ENCODE results near the gene XPR1. TPM values are rescaled to one million over a fixed set of nuclear protein-coding genes. Genes with fewer than 3 reads are reported as not detected.

XPR1 gene
- total and polyA plus RNA-seq, 2 donors (not counting 3 experiments of a cell fraction or from before 2014, with no cell fraction given), result 23.9 to 26.7 TPM

GRCh38 chr1:180814258-180814657, 182.4 kb downstream of the XPR1 start:
- Histone ChIP-seq H3K36me3 (ENCODE audit: control insufficient read depth in 2 of 2, extremely low read depth in 1 of 2, insufficient read depth in 2 of 2, low read length in 2 of 2) (peaks cover 0 to 2% of the 10 kb centered on the region in 2 experiments), H3K79me2 (ENCODE audit: control insufficient read depth, insufficient read depth, low read length) (no peaks in the 10 kb centered on the region), H3K4me2 (ENCODE audit: insufficient read depth, low read length) (no peak overlapping the region), H3K4me1 (ENCODE audit: control insufficient read depth, extremely low read depth, insufficient read depth, low read length) (no peaks in the 10 kb centered on the region), H3K4me3 (replicated peaks in 1 of 3; ENCODE audit: insufficient read depth in 1 of 3, low read depth in 1 of 3, low read length in 3 of 3) (no peak overlapping the region), H3K9ac (replicated peaks; ENCODE audit: extremely low read depth, insufficient read depth, low read length) (no peak overlapping the region), H3K9me3 (replicated peaks; ENCODE audit: control insufficient read depth, insufficient read depth, low read length) (no peaks in the 10 kb centered on the region), H3K27me3 (ENCODE audit: control insufficient read depth in 2 of 2, insufficient read depth in 2 of 2, low read length in 2 of 2) (no peaks in the 10 kb centered on the region), H4K20me1 (replicated peaks; ENCODE audit: control insufficient read depth, extremely low read depth, insufficient read depth, low read length) (no peaks in the 10 kb centered on the region), H3K9me1 (replicated peaks; ENCODE audit: control insufficient read depth, extremely low read depth, insufficient read depth, low read length) (peaks cover 3% of the 10 kb centered on the region), H2AFZ (ENCODE audit: low read depth, low read length) (no peak overlapping the region), H3K27ac (ENCODE audit: insufficient read depth, low read depth, low read length) (no peak overlapping the region)
- no TSS peak for BruUV-seq (replicated peaks)
- CTCF ChIA-PET, result no interaction called here
- dilution Hi-C loops (cut with MboI; ENCODE audit: extremely low pct_ligation_motif_present, low sequenced_read_pairs), result no loop called here
- POLR2A ChIA-PET, result no interaction called here
- TF ChIP-seq MAX (IDR thresholded peaks at IDR 0.05; ENCODE audit: insufficient read depth, insufficient read length) (no peak), POLR2AphosphoS5 (IDR thresholded peaks at IDR 0.05; ENCODE audit: insufficient read depth, low read depth, low read length) (no peak), CTCF (IDR thresholded peaks at IDR 0.05; ENCODE audit: extremely low read depth in 1 of 2, insufficient read depth in 1 of 2, low read depth in 1 of 2, low read length in 2 of 2) (no peak), MYC (IDR thresholded peaks at IDR 0.05; ENCODE audit: low read depth, low read length) (no peak), JUN (IDR thresholded peaks at IDR 0.05; ENCODE audit: borderline replicate concordance, insufficient read depth, insufficient read length, low read depth) (no peak), GATA2 (IDR thresholded peaks at IDR 0.05; ENCODE audit: insufficient read depth, insufficient read length, low read depth, low read length) (no peak)
- FAIRE-seq (no peak), DNase-seq (ENCODE audit: low read depth, low spot score) (no peak)
- intact Hi-C loops (cut with micrococcal nuclease), result no loop called here

All from endothelial cell of umbilical vein (primary cell).